Panc1 (cell line): Measurements from ENCODE around the gene CMIP. TPM values are rescaled to one million over a fixed set of nuclear protein-coding genes. Genes with fewer than 3 reads are reported as not detected.

Experiments used
- ATAC-seq: fragments of 200-7000 bp; cut with Tn5 transposase; 2 replicates; pipeline ENCODE4 v1.9.1; 2020; ENCODE audit warnings: mild to moderate bottlenecking, moderate library complexity
- BruUV-seq: library from RNA; stranded (reverse); fragments of 400-500 nt; replicated peaks from 2 replicates; lab custom pipeline; 2021; lab: Mats Ljungman, UMichigan
- CTCF ChIA-PET: fragments of 300-600 bp; sonication (Branson Sonifier 250); formaldehyde crosslinking; loops from one replicate; lab custom pipeline; 2022; ENCODE audit warnings: antibody characterized with exemption; lab: Charles Lee
- POLR2A ChIA-PET: fragments of 300-600 bp; sonication (Branson Sonifier 250); formaldehyde crosslinking; loops from one replicate; lab custom pipeline; 2022; ENCODE audit warnings: antibody characterized with exemption; lab: Charles Lee
- DNase-seq: peaks from one replicate; pipeline ENCODE4 v3.0.0-alpha.2; 2010; ENCODE audit warnings: low read depth, low spot score
- H3K27ac ChIP-seq: 2 replicates; pipeline ENCODE4 v1.5.1; 2011; ENCODE audit warnings: mild to moderate bottlenecking, low read length, inconsistent platforms
- H3K27me3 ChIP-seq: fragments of 200-500 bp; sonication (Bioruptor generic); 2 replicates; pipeline ENCODE4 v1.6.0; 2014; ENCODE audit warnings: low read length, inconsistent platforms; ENCODE audit not compliant: control insufficient read depth, insufficient read depth
- H3K36me3 ChIP-seq: fragments of 200-500 bp; sonication (Bioruptor generic); 2 replicates; pipeline ENCODE4 v1.5.1; 2014; ENCODE audit warnings: inconsistent platforms, mild to moderate bottlenecking, low read length, moderate library complexity; ENCODE audit not compliant: control insufficient read depth, insufficient read depth
- H3K4me1 ChIP-seq: 2 replicates; pipeline ENCODE4 v1.5.1; 2011; ENCODE audit warnings: inconsistent platforms, mild to moderate bottlenecking, low read length, moderate library complexity; ENCODE audit not compliant: control insufficient read depth, insufficient read depth
- H3K4me3 ChIP-seq, 2 experiments: 2 replicates each; pipeline ENCODE4 v1.5.1; 2011 to 2012; ENCODE audit warnings: low read depth in 2 of 2, low read length in 2 of 2, mild to moderate bottlenecking in 2 of 2, inconsistent platforms in 1 of 2, moderate library complexity in 1 of 2
- H3K9me3 ChIP-seq: fragments of 200-500 bp; sonication (Bioruptor generic); 2 replicates; pipeline ENCODE4 v1.5.1; 2014; ENCODE audit warnings: low read depth, mild to moderate bottlenecking, inconsistent platforms, low read length, moderate library complexity; ENCODE audit not compliant: control insufficient read depth, insufficient read depth
- CTCF ChIP-seq: fragments of 450-650 bp; IDR thresholded peaks from 2 replicates; pipeline ENCODE4 v1.5.1; 2017; ENCODE audit warnings: mild to moderate bottlenecking
- POLR2AphosphoS5 ChIP-seq: IDR thresholded peaks from 2 replicates; pipeline ENCODE4 v1.6.1; 2012; ENCODE audit warnings: mild to moderate bottlenecking, low read depth, low read length, moderate library complexity
- SIN3A ChIP-seq: IDR thresholded peaks from 2 replicates; pipeline ENCODE4 v1.6.1; 2012; ENCODE audit warnings: low read depth, mild to moderate bottlenecking, low read length, moderate library complexity, borderline replicate concordance; ENCODE audit not compliant: insufficient read depth
- TCF7L2 ChIP-seq: IDR thresholded peaks from 2 replicates; pipeline ENCODE4 v1.6.1; 2011; ENCODE audit warnings: mild to moderate bottlenecking, low read depth, low read length, inconsistent platforms
- in situ Hi-C: cut with HindIII; loops from 2 replicates; pipeline ENCODE4 v1.10.0; 2016; ENCODE audit warnings: low sequenced_read_pairs, low pct_unique_long_range_greater_than_20kb
- intact Hi-C: fragments of 100-400 bp; cut with micrococcal nuclease; formaldehyde crosslinking; loops from one replicate; pipeline ENCODE4 v1.10.0; 2022; ENCODE audit not compliant: unreplicated experiment
- total RNA-seq: library from RNA; stranded (reverse); gene quantifications from one replicate; pipeline ENCODE4 v1.2.1, GENCODE V29; 2021; ENCODE audit not compliant: unreplicated experiment
- TF ChIP-seq, protein P1 (sequence below), 2 experiments: IDR thresholded peaks; 2 replicates each; pipeline ENCODE4 v1.6.1; 2011 to 2012; ENCODE audit warnings: low read depth in 2 of 2, control low read depth in 1 of 2, low read length in 1 of 2, mild to moderate bottlenecking in 1 of 2, moderate library complexity in 1 of 2; ENCODE audit not compliant: insufficient read depth in 1 of 2

CMIP gene
- total RNA-seq, 1 experiment from 2014 or later, result 49.7 TPM

GRCh38 chr16:81709016-81709900 is 264.6 kb downstream of the CMIP start:
- no peak for ATAC-seq
- BruUV-seq, result no TSS peak
- in situ Hi-C loops, result no loop called here
- ChIA-PET CTCF (no interaction called here), POLR2A (no interaction called here)
- no peaks in the 10 kb centered on the region for H3K27me3 ChIP-seq
- intact Hi-C loops, result no loop called here
- H3K9me3 ChIP-seq, result no peaks in the 10 kb centered on the region
- 0 out of 2 replicates have a peak, but pooled peaks cover 2% of the 10 kb centered on the region for H3K36me3 ChIP-seq
- H3K4me3 ChIP-seq, result no peak overlapping the region
- TF ChIP-seq SIN3A (no peak), TCF7L2 (no peak), CTCF (no peak), POLR2AphosphoS5 (no peak)
- TF ChIP-seq, protein P1, sequence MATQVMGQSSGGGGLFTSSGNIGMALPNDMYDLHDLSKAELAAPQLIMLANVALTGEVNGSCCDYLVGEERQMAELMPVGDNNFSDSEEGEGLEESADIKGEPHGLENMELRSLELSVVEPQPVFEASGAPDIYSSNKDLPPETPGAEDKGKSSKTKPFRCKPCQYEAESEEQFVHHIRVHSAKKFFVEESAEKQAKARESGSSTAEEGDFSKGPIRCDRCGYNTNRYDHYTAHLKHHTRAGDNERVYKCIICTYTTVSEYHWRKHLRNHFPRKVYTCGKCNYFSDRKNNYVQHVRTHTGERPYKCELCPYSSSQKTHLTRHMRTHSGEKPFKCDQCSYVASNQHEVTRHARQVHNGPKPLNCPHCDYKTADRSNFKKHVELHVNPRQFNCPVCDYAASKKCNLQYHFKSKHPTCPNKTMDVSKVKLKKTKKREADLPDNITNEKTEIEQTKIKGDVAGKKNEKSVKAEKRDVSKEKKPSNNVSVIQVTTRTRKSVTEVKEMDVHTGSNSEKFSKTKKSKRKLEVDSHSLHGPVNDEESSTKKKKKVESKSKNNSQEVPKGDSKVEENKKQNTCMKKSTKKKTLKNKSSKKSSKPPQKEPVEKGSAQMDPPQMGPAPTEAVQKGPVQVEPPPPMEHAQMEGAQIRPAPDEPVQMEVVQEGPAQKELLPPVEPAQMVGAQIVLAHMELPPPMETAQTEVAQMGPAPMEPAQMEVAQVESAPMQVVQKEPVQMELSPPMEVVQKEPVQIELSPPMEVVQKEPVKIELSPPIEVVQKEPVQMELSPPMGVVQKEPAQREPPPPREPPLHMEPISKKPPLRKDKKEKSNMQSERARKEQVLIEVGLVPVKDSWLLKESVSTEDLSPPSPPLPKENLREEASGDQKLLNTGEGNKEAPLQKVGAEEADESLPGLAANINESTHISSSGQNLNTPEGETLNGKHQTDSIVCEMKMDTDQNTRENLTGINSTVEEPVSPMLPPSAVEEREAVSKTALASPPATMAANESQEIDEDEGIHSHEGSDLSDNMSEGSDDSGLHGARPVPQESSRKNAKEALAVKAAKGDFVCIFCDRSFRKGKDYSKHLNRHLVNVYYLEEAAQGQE (IDR thresholded peaks at IDR 0.05; ENCODE audit: insufficient read depth in 1 of 2, low read depth in 2 of 2, low read length in 1 of 2), result no peak
- peaks cover 8% of the 10 kb centered on the region; the same call in 1 of the 2 replicates for H3K4me1 ChIP-seq
- no peak for DNase-seq
- H3K27ac ChIP-seq, result no peak overlapping the region

DNA sequence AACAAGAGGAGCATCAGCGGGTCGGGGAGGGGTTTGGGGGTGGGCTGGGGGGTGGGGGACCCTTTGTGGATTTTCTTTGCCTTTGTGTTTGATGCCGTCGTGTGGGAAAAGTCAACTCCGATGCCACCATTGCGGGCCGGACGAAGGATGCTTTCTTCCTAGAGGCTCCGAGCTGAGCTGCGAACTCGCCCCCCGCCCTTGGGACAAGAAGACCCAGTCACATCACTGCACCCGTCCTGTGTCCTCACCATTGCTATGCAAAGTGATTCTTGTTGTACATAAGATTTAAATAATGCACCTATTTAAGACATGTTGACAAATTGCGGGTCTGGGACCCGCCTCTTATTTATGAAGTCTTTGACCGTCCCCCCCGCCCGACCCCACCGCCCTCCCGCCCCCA is 265.4 kb downstream of the CMIP start:
- in situ Hi-C loops, result no loop called here
- Histone ChIP-seq H3K4me3 (no peak overlapping the region), H3K27ac (no peak overlapping the region), H3K36me3 (0 out of 2 replicates have a peak, but pooled peaks cover 2% of the 10 kb centered on the region), H3K27me3 (no peaks in the 10 kb centered on the region), H3K9me3 (no peaks in the 10 kb centered on the region), H3K4me1 (peaks cover 8% of the 10 kb centered on the region; the same call in 1 of the 2 replicates)
- BruUV-seq, result no TSS peak
- no peak for DNase-seq
- ATAC-seq, result no peak
- CTCF ChIA-PET, result interaction anchor here (0.7 kb wide), 2 partner anchors 27 to 156 kb away, joined by 4 read pairs; no protein-coding TSS in a partner anchor
- intact Hi-C loops, result no loop called here
- TF ChIP-seq, protein P1 (IDR thresholded peaks at IDR 0.05; ENCODE audit: insufficient read depth in 1 of 2, low read depth in 2 of 2, low read length in 1 of 2), result no peak
- TF ChIP-seq CTCF, result no peak
- TF ChIP-seq POLR2AphosphoS5, result no peak
- TF ChIP-seq SIN3A, result no peak
- TF ChIP-seq TCF7L2, result no peak
- POLR2A ChIA-PET, result no interaction called here
